Epidermal melanocyte (primary cell): ENCODE results near the gene ACSS3.

Source experiments
- DNase-seq: peaks from one replicate; pipeline ENCODE4 v3.0.0; 2011; ENCODE audit warnings: low spot score; ENCODE audit not compliant: insufficient read length

The ACSS3 gene

GRCh38 chr12:81294325-81295190 is 216.7 kb downstream of the ACSS3 start:
- DNase-seq, result no peak

- no peak for DNase-seq
Measured at GRCh38 chr12:81295251-81295650, 217.4 kb downstream of the ACSS3 start.

- DNase-seq, result no peak
Measured at GRCh38 chr12:81296556-81297305, 218.9 kb downstream of the ACSS3 start.

- DNase-seq, result no peak
Measured at GRCh38 chr12:81297601-81298000, 219.7 kb downstream of the ACSS3 start.

GRCh38 chr12:81300454-81300853 is 222.6 kb downstream of the ACSS3 start:
- no peak for DNase-seq

- DNase-seq, result no peak
Measured at GRCh38 chr12:81303935-81304334, 226.1 kb downstream of the ACSS3 start.
